Muscle layer of colon (tissue), 2 donors: Measurements from ENCODE around the gene BAHD1.

ENCODE experiments used
- H3K27ac ChIP-seq: one replicate; pipeline ENCODE4 v1.7.0; 2013; ENCODE audit warnings: low read depth, mild to moderate bottlenecking, low read length, moderate library complexity
- H3K27me3 ChIP-seq, 2 donors: one replicate each; pipeline ENCODE4 v1.7.0; 2013; ENCODE audit warnings: low read length in 2 of 2, mild to moderate bottlenecking in 2 of 2; ENCODE audit not compliant: insufficient read depth in 2 of 2, control insufficient read depth in 1 of 2
- H3K36me3 ChIP-seq: one replicate; pipeline ENCODE4 v1.7.0; 2013; ENCODE audit warnings: mild to moderate bottlenecking, low read length; ENCODE audit not compliant: insufficient read depth
- H3K4me1 ChIP-seq: one replicate; pipeline ENCODE4 v1.7.0; 2013; ENCODE audit warnings: mild to moderate bottlenecking, low read length; ENCODE audit not compliant: insufficient read depth
- H3K4me3 ChIP-seq, 2 donors: one replicate each; pipeline ENCODE4 v1.7.0; 2013; ENCODE audit warnings: low read length in 2 of 2, low read depth in 1 of 2, mild to moderate bottlenecking in 1 of 2, moderate library complexity in 1 of 2
- H3K9ac ChIP-seq: one replicate; pipeline ENCODE4 v1.7.0; 2013; ENCODE audit warnings: low read length
- H3K9me3 ChIP-seq: one replicate; pipeline ENCODE4 v1.7.0; 2013; ENCODE audit warnings: mild to moderate bottlenecking, low read length
- donor health status: abdominal sarcoma.
- donor health status: Adenocarcinoma of cecum.

BAHD1 gene

DNA sequence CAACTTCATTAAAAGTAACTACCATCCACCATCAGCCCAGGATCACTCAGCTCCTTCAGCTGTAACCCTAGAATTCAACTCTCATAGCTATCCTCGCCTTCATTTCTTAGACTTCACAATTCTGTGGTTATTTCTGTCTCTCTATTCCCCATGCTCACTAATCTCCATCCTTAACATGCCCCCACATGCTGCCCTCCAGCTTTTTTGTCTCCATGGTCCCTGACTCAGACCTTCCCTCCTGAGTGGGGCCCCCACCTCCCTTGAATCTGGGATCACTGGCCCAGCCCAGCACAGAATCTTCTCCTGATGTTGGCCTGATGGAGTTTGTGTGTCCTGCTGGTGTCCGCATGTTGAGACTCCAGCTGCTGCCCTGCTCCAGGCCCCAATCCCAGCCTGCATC is 71.7 kb downstream of the BAHD1 start:
- H3K4me1 ChIP-seq, result no peaks in the 10 kb centered on the region
- H3K36me3 ChIP-seq, result no peaks in the 10 kb centered on the region
- H3K27ac ChIP-seq, result no peak overlapping the region
- no peaks in the 10 kb centered on the region for H3K27me3 ChIP-seq
- H3K4me3 ChIP-seq, result no peak overlapping the region
- no peak overlapping the region for H3K9ac ChIP-seq
- no peaks in the 10 kb centered on the region for H3K9me3 ChIP-seq

DNA sequence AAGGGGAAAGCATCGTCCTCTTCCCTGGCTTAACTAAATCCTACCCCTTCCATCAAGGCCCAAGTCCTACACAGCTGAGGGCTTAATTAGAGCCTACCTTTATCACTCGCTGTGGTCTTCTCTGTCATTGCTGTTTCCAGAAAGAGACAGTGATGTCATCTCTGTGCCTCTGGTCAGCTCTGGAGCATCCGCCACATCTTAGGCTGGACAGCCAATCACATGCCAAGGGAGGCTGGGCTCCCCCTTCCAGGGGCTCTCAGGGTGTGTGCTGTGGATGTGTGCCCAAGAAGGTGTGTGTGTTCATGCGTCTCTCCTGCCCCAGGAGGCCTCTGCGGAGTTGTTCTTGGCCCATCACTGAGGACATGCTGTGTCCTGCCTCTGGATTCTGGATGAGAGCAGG is 72.9 kb downstream of the BAHD1 start:
- no peak overlapping the region for H3K4me3 ChIP-seq
- no peak overlapping the region for H3K9ac ChIP-seq
- no peak overlapping the region for H3K27ac ChIP-seq
- no peaks in the 10 kb centered on the region for H3K27me3 ChIP-seq
- H3K4me1 ChIP-seq, result no peaks in the 10 kb centered on the region
- no peaks in the 10 kb centered on the region for H3K36me3 ChIP-seq
- no peaks in the 10 kb centered on the region for H3K9me3 ChIP-seq

- H3K36me3 ChIP-seq, result no peaks in the 10 kb centered on the region
- H3K27me3 ChIP-seq, result no peaks in the 10 kb centered on the region
- H3K27ac ChIP-seq, result no peak overlapping the region
- no peaks in the 10 kb centered on the region for H3K4me1 ChIP-seq
- no peak overlapping the region for H3K9ac ChIP-seq
- no peaks in the 10 kb centered on the region for H3K9me3 ChIP-seq
- H3K4me3 ChIP-seq, result no peak overlapping the region
These were observed 75.6 kb downstream of the BAHD1 start for GRCh38 chr15:40516322-40516721.
